NCI-H774 (cell line): ENCODE data around the gene AK9.
A peak's percentile ranks its signal among the peaks of the same experiment; 100 is the strongest.

Source experiments
- DNase-seq: peaks from one replicate; lab custom pipeline; 2025; lab: John Stamatoyannopoulos, UW

Gene AK9

DNA sequence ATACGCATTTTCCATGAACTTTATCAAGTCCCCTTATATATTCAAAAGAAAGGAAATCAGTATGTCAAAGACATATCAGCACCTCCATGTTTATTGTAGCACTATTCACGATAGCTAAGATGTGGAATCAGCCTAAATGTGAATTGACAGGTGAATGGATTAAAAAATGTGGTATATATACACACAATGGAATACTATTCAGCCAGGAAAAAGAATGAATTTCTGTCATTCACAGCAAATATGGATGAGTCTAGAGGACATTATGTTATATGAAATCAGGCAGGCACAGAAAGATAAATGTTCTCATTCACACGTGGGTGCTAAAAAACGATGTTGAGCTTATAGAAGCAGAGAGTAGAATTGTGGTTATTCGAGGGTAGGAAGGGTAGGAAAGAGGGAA, 5.4 kb upstream of the AK9 start:
- DNase-seq, result no peak

DNA sequence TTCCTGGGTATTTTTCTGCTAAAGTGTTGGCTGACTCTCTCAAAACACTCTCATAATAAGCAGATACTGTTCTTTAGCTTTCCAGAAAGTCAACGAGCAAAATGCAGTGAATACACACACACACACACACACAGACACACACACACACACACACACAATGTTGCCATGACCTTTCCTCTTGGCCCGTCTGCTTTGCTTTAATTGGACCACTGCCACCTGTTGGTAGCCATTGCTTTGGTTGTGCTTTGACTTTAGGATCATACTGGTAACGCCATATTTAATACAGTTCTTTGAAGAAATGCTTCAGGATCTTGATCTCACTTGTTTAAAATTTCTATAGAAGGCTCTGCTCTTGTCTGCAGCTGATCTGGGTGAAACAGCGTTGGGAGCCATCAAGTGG, 4.5 kb upstream of the AK9 start:
- peak; percentile 48 for DNase-seq

DNA sequence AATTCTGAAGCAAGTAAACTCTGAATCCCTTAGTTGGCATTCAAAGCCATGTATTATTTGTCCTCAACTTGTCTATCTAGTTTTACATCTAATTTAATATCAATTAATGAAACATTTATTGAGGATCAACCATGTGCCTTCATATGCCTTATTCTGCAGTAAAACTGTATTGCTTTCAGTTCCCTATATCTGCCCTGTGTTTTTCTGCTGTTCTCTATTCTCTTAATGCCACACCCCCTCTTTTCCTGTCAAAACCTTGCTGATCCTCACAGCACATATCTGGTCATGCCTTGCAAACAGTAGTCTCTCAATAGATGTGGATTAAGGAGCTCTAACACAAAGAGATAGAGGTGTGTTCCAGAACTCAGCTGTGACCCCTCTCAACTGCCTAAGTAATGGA, 2.1 kb upstream of the AK9 start:
- no peak for DNase-seq

DNA sequence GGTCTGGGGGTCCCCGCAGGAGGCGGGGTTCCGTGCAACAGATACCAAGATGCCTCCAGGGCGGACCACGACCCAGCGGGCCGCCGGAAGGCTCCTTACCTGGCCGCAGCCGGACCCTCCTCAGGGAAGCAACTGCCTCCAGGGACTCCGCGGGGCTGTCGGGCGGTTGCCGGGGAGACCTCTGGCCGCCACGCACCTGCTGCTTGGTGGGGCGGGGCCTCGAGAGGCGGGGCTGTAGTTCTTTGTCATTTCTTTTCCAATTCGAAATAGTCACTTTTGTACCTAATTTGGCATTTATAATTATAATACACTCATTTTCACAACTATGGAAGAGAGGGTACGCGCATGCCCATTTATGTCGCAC, 647 bp downstream of the AK9 start:
- peak; percentile 91 for DNase-seq

DNA sequence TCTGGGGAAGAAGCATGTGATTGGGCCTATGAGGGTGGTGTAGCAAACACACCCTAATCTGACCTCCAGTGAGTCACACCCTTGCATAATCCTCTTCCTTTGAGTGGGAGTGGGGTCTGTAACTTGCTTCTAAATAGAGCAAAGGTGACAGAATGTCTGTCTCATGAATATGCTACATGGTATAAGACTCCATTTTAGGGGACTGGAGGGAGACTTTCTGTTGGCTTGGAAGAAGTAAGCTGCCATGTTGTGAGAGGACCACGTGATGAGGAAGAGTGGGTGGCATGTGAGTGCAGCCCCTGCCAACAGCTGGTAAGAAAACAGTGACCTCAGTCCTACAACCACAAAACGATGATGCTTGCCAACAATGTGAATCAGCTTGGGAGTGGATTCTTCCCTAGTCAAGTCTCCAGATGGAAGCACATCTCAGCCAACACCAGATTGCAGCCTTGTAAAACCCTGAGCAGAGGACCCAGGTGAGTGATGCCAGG, 3.7 kb downstream of the AK9 start:
- DNase-seq, result no peak

DNA sequence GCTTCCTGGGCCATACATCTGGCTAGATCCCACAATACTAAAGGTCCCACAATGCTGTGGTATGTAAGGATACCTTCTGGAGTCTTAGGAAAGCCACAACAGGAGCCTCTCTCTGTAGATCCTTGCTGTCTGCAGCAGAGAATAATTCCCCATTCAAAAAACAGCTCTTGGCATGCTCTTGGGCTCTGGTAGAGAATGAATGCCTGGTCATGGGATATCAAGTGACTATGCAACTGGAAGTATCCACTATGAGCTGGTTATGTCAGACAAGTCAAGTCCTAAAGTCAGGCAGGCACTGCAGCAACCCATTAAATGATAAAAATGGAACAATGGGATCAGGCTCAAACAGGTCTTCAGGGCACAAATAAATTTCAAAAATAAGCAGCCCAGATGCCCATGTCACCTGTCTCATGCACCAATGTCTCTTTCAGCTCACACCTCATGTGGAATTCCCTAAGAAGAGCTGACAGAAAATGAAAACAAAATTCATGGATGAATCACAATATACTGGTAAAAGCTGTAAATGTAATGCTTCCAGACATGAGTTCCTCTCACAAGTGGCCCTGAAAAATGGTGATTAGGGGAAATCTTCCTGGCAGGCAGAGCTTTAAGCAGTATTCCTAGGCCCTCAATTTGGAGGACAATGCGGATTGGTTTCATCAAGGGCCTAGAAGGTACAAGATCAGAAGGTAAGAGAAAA, 4.3 kb downstream of the AK9 start:
- no peak for DNase-seq

DNA sequence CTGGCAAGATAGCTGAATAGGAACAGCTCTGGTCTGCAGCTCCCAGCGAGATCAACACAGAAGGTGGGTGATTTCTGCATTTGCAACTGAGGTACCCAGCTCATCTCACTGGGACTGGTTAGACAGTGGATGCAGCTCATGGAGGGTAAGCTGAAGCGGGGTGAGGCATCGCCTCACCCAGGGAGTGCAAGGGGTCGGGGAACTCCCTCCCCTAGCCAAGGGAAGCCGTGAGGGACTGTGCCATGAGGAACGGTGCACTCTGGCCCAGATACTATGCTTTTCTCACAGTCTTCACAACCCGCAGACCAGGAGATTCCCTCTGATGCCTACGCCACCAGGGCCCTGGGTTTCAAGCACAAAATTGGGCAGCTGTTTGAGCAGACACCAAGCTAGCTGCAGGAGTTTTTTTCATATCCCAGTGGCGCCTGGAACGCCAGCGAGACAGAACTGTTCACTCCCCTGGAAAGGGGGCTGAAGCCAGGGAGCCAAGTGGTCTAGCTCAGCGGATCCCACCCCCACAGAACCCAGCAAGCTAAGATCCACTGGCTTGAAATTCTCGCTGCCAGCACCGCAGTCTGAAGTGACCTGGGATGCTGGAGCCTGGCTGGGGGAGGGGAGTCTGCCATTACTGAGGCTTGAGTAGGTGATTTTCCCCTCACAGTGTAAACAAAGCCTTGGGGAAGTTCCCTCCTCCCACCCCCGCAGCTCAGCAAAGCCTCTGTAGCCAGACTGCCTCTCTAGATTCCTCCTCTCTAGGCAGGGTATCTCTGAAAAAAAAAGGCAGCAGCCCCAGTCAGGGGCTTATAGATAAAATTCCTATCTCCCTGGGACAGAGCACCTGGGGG, 12.1 kb downstream of the AK9 start:
- DNase-seq, result peak; percentile 78

DNA sequence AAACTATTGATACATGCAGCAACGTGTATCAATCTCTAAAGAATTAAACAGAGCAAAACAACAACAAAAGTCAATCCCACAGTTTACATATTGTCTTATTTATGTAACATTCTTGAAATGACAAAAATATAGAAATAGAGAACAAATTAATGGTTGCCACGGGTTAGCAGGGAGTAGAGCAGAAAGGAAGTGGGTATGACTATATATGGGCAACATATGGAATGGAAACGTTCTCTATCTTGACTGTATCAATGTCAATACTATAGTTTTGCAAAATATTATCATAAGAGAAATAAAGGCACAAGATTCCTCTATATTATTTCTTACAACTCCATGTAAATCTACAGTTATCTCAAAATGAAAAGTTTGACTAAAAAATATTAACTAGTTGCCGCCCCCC, 12.8 kb downstream of the AK9 start:
- DNase-seq, result no peak

DNA sequence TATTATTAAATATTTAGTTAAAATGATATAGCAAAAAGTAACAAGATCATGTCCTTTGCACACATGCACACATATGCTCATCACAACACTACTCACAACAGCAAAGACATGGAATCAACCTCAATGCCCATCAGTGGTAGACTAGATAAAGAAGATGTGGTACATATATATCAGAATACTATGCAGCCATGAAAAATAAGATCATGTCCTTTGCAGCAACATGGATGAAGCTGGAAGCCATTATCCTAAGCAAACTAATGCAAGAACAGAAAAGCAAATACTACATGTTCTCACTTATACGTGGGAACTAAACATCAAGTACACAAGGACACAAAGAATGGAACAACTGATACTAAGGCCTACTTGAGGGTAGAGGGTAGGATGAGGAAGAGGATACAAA, 14.3 kb downstream of the AK9 start:
- no peak for DNase-seq

DNA sequence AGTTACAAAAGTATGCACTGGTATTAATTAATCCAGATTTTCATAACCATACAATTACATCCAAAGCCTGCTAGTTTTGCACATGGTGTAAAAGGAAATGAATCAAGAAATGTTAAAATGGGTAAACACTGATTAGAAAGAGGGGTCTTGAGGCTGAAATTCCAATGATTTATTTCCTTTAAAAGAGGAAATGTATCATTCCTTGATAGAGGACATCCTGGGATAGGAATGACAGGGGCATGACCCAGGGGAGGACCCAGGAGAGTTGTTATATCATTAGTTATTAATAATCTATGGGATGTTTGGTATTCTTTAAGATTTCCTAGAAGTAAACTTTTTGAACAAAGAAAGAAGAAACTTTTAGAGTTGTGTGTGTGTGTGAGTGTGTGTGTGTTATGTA, 18.2 kb downstream of the AK9 start:
- DNase-seq, result no peak

DNA sequence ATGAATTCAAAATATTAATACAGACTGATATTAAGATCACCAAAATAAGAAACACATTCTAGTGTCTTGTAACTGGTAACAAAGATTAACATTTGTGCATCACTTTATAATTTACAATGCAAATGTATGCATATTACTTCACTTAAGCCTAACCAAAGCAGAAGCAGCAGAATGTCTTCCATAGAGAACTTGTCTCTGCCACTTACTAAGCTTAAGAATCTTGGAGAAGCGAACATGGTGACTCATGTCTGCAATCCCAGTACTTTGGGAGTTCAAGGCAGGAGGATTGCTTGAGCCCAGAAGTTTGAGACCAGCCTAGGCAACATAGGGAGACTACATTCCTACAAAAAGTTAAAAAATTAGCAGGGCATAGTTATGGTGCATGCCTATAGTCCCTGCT, 18.8 kb downstream of the AK9 start:
- no peak for DNase-seq

DNA sequence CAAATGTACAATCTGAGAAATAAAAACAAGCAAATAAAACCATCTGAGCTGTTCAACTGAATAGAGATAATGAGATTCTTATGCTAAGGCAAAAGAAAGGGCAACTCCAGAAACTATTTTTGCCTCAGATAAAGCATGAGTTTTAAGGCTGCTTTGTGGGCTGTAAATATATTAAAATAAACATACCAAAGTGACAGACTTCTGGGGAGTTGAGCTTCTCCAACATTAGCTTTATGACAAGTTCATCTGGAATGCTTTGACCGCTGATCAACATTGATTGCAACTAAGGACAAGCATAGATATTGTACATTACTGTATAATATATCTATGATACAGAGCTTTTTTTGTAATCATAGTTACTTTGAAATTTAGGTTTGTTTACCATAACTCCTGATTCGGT, 19.3 kb downstream of the AK9 start:
- no peak for DNase-seq

DNA sequence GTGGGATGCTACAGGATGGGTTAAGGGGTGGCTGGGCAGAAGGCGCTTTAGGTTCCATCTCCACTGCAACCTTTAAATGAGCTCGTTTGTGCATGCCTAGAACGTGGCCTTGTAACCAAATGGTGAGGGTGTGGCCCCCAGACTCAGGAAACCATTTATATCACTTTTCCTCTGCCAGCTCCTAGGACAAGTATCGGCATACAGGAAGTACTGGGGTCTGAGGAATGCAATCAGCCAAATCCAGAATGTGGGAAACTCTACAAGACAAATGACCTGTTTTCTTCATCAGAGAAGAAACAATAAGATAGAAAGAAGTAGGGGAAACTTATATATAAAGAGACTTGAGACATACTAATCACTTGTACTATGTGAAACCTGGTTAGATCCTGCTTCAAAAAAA, 21.2 kb downstream of the AK9 start:
- no peak for DNase-seq

DNA sequence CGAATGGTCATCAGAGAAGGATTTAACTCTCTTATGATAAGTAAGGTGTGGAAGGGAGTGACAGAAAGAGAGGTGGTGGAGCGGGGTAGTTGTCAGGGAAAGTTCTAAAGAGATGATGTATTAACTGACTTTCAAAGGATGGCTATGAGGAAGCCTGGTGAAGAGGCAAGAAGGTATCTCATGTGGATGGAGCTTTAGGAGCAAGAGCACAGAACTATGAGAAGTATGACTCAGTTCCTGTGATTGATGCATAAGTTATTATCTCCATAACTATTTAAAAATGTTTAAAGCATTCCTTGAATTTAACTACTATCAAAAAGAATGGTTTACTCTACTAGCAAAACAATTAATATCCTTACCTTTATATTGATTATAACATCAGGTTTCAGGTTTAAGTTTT, 28.8 kb downstream of the AK9 start:
- DNase-seq, result no peak

DNA sequence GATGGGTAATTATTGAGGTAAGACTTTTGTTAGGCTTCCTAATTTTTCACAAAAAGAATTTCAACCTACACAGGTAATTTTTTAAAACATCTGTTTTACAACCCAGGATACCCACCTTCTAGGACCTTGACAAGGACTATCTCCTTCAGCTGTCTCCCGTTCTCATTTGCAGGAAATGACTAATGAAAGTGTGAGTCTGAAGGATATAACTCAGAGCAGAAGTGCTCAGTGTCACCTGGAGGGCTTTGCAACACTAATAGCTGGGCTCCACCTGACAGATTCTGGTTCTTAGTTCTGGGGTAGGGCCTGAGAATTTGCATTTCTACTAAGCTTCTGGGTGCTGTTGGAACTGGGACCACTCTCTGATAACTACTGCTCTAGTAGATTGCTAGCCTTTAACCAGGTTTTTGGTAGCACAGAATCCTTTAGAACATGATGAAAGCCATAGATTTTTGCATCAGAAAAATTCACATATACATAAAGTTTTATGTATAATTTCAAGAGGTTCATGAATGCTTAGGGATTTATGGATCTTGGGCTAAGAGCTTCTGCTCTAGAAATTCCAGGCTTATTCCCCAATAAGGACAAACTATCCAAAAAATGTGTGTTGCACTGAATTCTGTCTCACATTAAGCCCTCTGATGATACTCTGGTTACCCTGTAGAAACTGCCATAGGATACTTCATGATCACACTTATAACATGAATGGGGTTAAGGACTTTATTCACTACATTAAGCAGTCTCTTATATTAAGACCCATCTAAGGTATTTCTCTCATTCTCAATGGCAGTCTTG, 30.3 kb downstream of the AK9 start:
- DNase-seq, result no peak

DNA sequence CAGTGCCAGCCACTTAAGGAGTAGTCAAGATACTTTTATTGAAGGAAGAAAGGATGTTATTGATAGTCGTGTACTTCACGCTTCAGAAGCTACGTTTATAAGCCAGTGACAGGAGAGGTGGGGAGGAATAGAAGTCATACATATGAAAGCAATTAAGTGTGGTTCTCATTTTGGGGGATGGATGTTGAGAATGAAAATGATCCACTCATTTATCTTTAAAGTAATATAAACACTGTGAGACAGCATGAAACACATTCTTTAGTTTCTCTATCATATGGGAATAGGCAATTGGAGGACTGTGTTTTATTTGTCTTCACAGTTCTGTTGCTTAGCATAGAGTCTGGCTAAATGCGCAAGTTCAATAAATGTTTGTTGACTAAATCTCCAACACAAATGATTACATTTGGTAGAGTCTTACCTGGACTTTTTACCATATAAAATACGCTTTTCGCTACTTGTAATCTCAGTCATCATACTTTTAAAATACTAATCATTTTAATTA, 35.2 kb downstream of the AK9 start:
- no peak for DNase-seq

DNA sequence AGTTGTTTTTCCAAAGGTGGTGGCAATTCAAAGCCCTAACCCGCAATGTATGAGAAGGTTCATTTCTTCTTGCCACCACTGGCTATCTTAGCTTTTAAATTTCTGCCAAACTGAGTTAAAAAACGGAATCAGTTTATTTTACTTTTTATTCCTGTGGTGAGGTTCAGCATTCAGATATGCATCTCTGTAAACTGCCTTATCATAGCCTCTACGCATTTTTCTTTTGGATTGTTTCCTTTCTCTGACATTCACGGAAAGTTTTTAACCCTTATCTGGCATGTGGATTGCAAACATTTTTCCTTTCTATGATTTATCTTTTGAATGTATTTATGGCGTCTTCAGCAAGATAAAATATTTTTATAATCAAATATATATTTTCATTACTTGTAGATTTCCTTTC, 37.7 kb downstream of the AK9 start:
- DNase-seq, result no peak

DNA sequence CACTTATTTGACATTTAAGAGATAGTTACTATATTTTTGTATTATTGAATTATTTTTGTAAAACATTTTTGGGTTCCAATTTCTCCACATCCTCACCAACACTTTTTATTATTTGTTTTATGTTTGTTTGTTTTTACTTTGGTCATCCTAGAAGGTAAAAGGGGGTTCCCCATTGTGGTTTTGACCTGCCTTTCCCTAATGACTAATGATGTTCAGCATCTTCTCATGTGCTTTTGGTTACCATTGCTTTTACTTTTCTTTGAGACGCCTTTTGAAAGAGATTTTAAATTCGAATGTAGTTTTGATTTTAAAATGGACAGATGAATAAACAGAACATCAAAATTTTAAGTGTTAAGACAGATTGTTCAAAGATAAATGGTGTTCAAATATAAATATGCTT, 46.9 kb downstream of the AK9 start:
- no peak for DNase-seq

DNA sequence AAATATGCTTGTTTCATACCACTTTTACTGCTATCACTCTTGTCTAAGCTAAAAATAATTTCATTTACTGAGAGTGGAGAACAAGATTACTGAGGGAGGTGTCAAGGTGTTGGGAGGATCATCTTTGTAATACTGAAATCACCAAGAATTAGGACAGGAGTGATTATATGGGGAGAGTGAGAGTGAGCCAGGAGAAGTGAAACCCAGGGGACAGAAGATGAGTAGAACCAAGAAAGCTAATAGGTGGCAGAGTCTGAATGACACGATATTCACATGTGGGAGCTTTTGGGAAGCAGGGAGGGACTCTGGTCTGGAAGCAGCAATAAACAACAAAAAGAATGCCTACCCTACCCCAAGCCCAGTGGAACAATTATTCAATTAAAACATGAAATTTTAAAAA, 58.6 kb downstream of the AK9 start:
- no peak for DNase-seq

DNA sequence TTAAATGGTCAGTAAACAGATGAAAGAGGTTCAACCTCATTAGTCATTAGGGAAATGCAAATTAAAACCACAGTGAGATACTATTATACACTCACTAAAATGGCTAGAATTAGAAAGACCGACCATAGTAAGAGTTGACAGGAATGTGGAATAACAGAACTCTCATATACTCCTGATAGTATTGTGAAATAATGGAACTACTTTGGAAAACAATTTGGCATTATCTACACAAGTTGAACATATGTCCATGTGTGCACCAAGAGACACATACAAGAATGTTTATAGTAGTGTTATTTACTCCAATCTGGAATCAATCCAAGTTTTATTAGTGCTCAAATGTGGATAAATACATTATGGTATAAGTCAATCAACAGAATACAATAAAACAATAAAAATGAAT, 59.6 kb downstream of the AK9 start:
- DNase-seq, result no peak

DNA sequence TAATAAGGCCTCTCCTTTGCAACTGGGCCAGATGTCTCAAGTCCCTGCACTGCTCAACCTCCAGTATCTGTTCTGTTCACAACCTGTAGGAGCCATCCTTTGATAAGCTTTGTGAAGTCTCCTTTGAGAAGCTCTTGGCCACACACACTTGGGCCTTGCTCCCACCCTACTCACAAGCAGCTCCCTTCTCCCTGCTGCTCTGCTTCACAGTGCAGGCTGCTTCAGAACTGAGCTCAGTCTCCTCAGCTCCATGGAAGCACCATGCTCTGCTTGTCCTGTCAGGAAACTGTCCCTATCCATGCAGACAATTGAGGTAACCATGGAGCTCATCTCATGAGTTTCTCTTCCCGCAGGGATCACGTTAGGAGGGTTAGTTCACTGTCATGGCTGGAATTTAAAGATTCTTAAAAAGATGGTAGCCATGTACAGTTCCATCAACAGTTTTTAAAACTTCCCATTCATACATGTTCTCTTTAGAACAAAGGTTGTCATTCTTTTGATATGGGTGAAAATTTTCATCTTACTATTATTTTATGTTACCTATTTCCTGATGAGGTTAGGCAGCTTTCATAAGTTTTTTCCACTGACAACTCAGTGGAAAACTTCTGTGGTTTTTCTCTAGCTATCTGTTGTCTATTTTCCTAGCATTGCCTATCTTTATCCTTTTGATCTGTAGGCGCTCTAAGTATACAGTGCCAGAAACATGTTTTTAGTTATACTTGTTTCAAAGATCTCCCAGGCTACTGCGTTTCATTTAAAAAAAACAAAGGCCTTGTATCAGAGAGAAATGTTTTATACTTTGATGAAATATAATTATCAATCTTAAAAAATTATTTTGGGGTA, 62.6 kb downstream of the AK9 start:
- DNase-seq, result no peak

DNA sequence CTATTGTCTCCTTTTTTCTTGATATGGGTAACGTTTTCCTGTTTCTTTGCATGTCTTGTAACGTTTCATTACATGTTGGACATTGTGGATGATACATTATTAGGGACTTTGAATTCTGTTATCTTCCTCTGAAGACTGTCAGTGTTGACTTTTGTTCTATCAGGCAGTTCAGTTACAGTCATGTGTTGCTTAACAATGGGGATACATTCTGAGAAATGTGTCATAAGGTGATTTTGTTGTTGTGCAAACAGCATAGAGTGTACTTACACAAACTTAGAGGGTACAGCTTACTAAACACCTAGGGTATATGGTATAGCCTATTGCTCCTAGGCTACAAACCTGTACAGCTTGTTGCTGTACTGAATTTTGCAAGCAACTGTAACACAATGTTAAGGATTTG, 64.7 kb downstream of the AK9 start:
- DNase-seq, result no peak
